Prostate gland (tissue), 2 donors: Measurements from ENCODE around the gene PRDX1.

Experiments
- POLR2A ChIP-seq: fragments of 450-650 bp; IDR thresholded peaks from one replicate; pipeline ENCODE4 v1.6.1; 2016; ENCODE audit warnings: antibody characterized with exemption, mild to moderate bottlenecking
- POLR2AphosphoS5 ChIP-seq: sonication (generic); formaldehyde crosslinking; IDR thresholded peaks from one replicate; pipeline ENCODE4 v1.6.1; 2017; ENCODE audit warnings: antibody characterized with exemption
- TF ChIP-seq, protein P1 (sequence below), 4 experiments: fragments of 200-600 bp in 2 of 4; fragments of 450-650 bp in 2 of 4; sonication (generic) in 2 of 4; IDR thresholded peaks; 1 replicate in 3 of 4; 2 replicates in 1 of 4; pipeline ENCODE4 v1.5.1; 2016 to 2019; ENCODE audit warnings: antibody characterized with exemption in 4 of 4, mild to moderate bottlenecking in 2 of 4, moderate library complexity in 2 of 4

DNA sequence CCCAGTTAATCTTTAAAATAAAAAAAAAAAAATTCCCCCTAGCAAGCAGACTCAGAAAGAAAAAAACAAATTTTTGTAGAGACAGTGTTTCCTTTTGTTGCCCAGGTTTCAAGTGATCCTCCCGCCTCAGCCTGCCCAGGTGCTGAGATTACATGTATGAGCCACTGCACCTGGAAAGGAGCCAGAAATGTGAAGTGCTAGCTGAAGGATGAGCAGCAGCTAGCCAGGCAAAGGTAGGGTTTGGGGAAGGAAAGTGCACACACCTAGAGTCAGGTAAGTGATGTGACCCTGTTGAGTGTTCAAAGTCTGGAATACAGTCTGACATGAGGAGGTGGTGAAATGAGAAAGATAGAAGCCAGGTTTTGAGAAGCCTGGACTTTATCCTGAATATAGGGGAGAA is 30.6 kb upstream of the PRDX1 start:
- TF ChIP-seq POLR2A, result no peak
- TF ChIP-seq, protein P1, sequence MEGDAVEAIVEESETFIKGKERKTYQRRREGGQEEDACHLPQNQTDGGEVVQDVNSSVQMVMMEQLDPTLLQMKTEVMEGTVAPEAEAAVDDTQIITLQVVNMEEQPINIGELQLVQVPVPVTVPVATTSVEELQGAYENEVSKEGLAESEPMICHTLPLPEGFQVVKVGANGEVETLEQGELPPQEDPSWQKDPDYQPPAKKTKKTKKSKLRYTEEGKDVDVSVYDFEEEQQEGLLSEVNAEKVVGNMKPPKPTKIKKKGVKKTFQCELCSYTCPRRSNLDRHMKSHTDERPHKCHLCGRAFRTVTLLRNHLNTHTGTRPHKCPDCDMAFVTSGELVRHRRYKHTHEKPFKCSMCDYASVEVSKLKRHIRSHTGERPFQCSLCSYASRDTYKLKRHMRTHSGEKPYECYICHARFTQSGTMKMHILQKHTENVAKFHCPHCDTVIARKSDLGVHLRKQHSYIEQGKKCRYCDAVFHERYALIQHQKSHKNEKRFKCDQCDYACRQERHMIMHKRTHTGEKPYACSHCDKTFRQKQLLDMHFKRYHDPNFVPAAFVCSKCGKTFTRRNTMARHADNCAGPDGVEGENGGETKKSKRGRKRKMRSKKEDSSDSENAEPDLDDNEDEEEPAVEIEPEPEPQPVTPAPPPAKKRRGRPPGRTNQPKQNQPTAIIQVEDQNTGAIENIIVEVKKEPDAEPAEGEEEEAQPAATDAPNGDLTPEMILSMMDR (IDR thresholded peaks at IDR 0.05), result no peak
- no peak for TF ChIP-seq POLR2AphosphoS5
